Measurements from ENCODE around the gene TMED9. TPM values are rescaled to one million over a fixed set of nuclear protein-coding genes. Genes with fewer than 3 reads are reported as not detected.

TMED9 gene
- total RNA-seq, 2 donors from 2014 or later: 177 to 236 TPM

DNA sequence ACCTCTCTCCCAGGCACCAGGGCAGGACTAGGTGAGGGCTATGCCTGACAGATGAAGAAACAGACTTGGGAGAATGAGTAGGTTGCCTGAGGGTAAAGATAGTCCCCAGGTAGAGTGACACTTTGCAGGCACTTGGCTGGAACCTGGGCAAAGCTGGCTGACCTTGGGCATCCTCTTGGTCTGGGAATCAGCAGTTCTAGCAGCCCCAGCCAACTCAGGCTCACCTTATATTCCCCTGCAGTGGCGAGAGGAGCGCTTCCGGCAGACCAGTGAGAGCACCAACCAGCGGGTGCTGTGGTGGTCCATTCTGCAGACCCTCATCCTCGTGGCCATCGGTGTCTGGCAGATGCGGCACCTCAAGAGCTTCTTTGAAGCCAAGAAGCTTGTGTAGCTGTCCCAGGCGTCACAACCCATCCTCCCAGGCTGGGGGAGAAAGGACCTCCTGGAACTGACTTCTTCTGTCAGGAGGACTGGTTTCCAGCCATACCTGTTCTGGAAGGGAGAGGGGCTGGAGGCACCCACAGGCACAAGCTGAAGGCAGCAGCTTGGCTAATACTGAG lies 3.1 kb downstream of the TMED9 start:
- peaks cover 7 to 10% of the 10 kb centered on the region in 2 donors for H3K27me3 Mint-ChIP-seq
- ATAC-seq (no peak), DNase-seq (ENCODE audit: low spot score) (no peak)
- peaks cover 35 to 36% of the 10 kb centered on the region in 2 donors for H3K4me1 Mint-ChIP-seq (ENCODE audit: low read depth in 2 of 2)
- H3K4me3 Mint-ChIP-seq: no peak overlapping the region
- H3K27ac Mint-ChIP-seq: no peak overlapping the region
- no peaks in the 10 kb centered on the region for H3K9me3 Mint-ChIP-seq
- H3K36me3 Mint-ChIP-seq: peaks cover 27% of the 10 kb centered on the region

DNA sequence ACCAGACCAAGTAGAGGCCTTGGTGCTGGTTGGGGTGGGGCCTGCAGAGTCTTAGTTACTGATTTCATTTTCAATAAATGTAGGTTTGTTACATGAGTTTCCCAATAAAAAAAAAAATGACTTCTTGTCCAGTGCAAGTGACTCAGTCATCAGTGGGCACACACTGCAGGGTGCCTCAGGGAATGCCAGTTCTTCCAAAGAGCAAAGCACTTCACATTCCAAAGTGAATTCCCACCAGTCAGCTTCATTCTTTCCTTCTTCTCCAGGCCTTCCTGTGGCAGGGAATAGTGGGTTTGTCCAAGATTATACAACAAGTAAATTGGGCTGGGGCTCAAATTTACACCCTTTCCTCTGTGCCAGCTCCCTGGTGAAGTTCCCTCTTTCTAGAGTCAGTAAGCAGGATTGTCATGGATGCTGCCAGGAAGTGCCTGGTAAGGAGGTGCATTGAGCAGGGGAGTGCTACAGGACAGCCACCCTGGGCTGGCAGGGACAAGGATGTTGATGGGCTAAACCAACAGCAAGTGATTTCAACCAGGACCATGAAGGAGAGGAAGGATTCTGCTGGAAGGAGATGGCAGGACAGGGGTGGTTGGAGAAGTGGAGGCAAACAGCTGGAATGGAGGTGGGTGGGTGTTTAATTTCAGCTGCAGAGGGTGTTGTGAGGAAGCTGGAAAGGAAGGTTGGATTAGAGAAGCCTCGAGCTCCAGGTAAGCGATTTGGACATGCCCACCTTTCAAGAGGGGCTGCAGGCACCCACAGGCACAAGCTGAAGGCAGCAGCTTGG lies 4.2 kb downstream of the TMED9 start:
- Mint-ChIP-seq H3K4me3 (no peak overlapping the region), H3K4me1 (ENCODE audit: low read depth in 2 of 2) (peaks cover 43 to 47% of the 10 kb centered on the region in 2 donors), H3K27me3 (peaks cover 0 to 2% of the 10 kb centered on the region in 2 donors), H3K27ac (no peak overlapping the region), H3K36me3 (peaks cover 35% of the 10 kb centered on the region), H3K9me3 (no peaks in the 10 kb centered on the region)
- ATAC-seq (no peak), DNase-seq (ENCODE audit: low spot score) (no peak)

DNA sequence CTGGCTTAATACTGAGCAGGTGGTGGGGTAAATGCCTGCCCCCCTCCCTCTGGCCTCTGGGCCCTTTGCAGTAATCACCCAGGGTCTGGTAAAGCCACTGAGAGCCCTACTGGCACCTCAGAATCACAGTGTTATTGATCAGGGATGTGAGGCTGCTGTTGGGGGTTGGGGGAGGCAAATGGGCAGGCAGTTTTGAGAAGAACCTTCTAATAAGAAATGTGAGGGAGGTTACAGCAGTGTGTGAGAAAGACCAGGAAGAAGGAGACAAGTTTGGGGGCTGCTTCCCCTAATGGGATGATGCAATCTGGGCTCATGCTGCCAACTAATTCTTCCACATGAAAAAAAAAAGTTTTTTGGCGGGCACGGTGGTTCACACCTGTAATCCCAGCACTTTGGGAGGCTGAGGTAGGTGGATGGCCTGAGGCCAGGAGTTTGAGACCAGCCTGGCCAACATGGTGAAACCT lies 4.8 kb downstream of the TMED9 start:
- Mint-ChIP-seq H3K27ac (no peak overlapping the region), H3K27me3 (no peaks in the 10 kb centered on the region), H3K36me3 (peaks cover 35% of the 10 kb centered on the region), H3K4me3 (no peak overlapping the region), H3K9me3 (no peaks in the 10 kb centered on the region), H3K4me1 (ENCODE audit: low read depth in 2 of 2) (peaks cover 40 to 46% of the 10 kb centered on the region in 2 donors)
- ATAC-seq (no peak), DNase-seq (ENCODE audit: low spot score) (no peak)

DNA sequence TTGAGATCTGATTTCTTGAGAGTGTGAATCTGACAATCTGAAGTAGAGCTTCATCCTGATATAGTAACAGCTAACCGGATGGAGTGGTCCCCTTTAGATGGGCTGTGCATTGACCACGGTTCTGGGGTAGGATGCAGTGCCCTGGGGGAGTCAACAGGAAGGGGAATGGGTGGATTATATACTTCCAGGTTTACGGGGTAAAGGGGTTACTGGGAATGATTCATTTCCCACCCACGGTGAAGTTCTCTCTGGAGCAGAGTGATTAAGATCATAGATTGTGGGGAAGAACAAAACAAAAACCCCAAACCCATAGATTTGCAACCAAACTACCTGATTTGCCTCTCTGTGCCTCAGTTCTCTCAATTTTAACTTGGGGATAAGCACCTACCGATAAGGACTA lies 6.5 kb downstream of the TMED9 start:
- DNase-seq (ENCODE audit: low spot score): no peak
- peaks cover 25% of the 10 kb centered on the region for H3K36me3 Mint-ChIP-seq
- peak overlapping the region; percentile 82 for H3K4me3 Mint-ChIP-seq
- no peaks in the 10 kb centered on the region for H3K9me3 Mint-ChIP-seq
- no peak for ATAC-seq
- H3K4me1 Mint-ChIP-seq (ENCODE audit: low read depth in 2 of 2): peaks cover 32 to 39% of the 10 kb centered on the region in 2 donors
- no peaks in the 10 kb centered on the region for H3K27me3 Mint-ChIP-seq
- H3K27ac Mint-ChIP-seq: peak overlapping the region; percentile 89 to 99

DNA sequence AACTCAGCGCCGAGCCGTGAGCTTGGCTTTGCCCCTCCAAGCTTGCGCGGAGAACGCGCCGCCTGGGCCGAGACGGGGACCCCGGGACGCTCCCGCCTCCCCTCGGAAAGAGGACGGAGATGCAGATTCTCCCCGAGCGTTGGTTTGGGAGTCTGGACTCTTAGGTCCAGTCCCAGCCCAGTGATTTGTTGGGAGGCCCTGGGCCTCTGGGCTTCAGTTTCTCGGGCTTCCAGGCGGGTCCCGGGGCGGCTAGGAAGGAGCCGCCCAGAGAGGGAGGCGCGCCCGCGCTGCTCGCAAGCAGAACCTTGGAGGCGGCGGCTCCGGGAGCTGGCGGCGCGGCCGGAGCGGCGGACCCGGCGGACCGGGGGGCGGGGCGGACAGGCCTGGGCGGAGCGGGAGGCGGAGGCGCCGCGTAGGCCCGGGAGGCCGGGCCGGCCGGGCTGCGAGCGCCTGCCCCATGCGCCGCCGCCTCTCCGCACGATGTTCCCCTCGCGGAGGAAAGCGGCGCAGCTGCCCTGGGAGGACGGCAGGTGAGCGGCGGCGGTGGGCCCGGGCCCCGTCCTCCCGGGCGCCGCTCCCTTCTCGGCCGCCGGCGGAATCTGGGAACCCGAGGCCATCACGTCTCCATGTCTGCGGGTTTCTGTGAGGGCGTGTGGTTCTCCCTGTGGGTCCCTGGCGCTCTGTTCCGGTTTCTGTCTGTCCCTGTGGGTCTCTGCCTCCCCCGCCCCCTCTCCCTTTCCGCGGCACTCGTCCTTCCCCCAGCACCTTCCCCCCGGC lies 7.9 kb downstream of the TMED9 start, which contains the start of gene B4GALT7:
TSS of gene B4GALT7 (plus strand) at position 402 of the 777 bp plus-strand sequence. CDS start at position 481, 79 bp downstream.
- H3K4me1 Mint-ChIP-seq (ENCODE audit: low read depth in 2 of 2): peaks cover 26 to 36% of the 10 kb centered on the region in 2 donors
- peak; percentile 87 for DNase-seq (ENCODE audit: low spot score)
- no peaks in the 10 kb centered on the region for H3K27me3 Mint-ChIP-seq
- H3K36me3 Mint-ChIP-seq: peaks cover 17% of the 10 kb centered on the region
- H3K4me3 Mint-ChIP-seq: peak within 1 kb of the TSS; percentile 100
- peak within 1 kb of the TSS; percentile 95 to 99 for H3K27ac Mint-ChIP-seq
- ATAC-seq: peak; percentile 96
- no peaks in the 10 kb centered on the region for H3K9me3 Mint-ChIP-seq

DNA sequence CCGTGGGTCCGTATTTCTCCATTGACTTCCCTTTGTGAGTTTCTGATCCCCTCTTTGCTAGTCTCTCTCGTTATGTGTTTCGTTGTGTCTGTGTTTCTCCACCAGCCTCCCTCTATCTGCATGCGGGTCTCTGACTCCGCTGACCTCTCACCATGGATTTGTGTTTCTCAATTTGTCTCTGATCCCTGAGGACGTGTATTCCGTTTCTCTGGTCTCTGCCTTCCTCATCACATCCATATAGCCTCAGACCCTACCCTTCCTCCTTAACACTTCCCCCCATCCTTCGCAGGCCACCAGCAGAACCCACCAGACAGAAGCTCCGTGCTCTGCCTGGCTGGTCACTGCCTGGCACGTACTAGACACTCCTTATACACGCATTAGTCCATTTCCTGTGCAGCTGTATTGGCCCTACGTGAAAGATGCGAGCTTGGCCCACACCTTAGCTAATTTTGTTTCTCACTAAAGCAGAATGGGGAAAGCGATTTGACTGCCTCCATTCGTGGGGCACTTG lies 8.6 kb downstream of the TMED9 start:
- H3K4me1 Mint-ChIP-seq (ENCODE audit: low read depth in 2 of 2): peaks cover 26 to 37% of the 10 kb centered on the region in 2 donors
- H3K27ac Mint-ChIP-seq: peak overlapping the region; percentile 95 to 99
- H3K4me3 Mint-ChIP-seq: peak overlapping the region; percentile 100
- no peaks in the 10 kb centered on the region for H3K27me3 Mint-ChIP-seq
- no peak for DNase-seq (ENCODE audit: low spot score)
- no peaks in the 10 kb centered on the region for H3K9me3 Mint-ChIP-seq
- peak in 1 of 2 donors; percentile 22 for ATAC-seq
- H3K36me3 Mint-ChIP-seq: peaks cover 17% of the 10 kb centered on the region

DNA sequence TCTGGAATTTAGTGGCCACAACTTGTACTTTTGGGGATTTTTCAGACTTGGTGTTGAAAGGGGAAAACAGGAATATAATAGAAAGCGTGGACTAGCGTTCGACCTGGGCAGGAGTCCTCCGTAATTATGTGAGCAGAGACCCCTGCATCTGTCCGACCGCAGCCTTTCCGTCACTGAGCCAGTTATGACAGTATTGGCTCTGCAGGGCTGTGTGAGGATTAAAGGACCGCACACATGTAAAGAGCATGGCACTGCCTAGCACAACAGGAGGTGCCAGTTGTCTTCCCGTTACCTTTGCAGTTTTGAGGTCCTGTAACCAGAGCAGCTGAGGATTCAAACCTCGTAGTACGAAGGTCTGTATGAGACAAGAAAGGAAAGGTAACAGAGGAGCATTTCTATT lies 9.1 kb downstream of the TMED9 start:
- Mint-ChIP-seq H3K36me3 (peaks cover 12% of the 10 kb centered on the region), H3K4me1 (ENCODE audit: low read depth in 2 of 2) (peaks cover 25 to 39% of the 10 kb centered on the region in 2 donors), H3K4me3 (peak overlapping the region; percentile 100), H3K27me3 (no peaks in the 10 kb centered on the region), H3K27ac (peak overlapping the region; percentile 95 to 99), H3K9me3 (no peaks in the 10 kb centered on the region)
- ATAC-seq: no peak
- DNase-seq (ENCODE audit: low spot score): no peak

DNA sequence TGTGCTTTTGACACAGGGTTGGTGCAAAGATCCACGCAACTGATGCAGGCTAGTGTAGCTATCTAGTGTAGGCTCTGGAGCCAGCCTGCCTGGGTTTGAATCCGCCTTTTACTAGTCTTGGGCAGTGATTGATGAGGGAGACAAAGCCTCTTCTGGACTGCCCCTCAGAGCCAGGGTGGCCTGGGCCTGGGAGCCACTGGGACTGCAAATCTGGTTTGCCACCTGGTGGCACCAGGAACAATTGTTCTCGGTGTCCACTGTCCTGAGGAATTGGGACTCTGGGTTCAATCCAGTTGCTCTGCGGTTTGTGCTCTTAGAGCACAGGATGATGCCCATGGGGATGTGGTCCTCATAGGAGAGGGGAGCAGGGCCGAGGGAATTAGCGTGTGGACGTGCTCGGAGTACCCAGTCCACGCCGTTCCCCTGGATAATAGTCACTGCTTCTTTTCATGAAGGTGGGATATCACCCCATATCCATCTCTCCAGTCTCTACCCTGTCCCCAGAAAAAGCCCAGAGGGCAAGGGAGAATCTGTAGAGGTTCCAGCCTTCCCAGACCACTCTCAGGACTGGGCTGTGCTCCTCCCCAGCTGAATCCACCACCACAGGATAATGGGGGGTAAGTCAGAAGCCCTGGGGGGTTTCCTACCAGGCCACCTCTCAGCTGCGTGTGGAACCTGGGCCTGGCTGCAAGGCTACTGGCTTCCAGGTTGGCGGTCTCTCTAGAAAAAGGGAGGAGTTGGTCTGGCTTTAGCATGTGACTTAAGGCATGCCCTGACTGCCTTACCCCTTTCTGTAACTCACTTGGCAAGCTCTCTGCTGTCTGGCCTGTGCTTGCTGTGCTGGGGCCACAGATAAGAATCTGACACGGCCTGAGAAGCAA lies 9.8 kb downstream of the TMED9 start:
- no peak for ATAC-seq
- H3K27ac Mint-ChIP-seq: peak overlapping the region in 1 of 2 donors; percentile 95
- H3K4me3 Mint-ChIP-seq: peak overlapping the region; percentile 100
- H3K36me3 Mint-ChIP-seq: peaks cover 8% of the 10 kb centered on the region
- no peaks in the 10 kb centered on the region for H3K27me3 Mint-ChIP-seq
- H3K4me1 Mint-ChIP-seq (ENCODE audit: low read depth in 2 of 2): peaks cover 21 to 43% of the 10 kb centered on the region in 2 donors
- no peak for DNase-seq (ENCODE audit: low spot score)
- no peaks in the 10 kb centered on the region for H3K9me3 Mint-ChIP-seq

DNA sequence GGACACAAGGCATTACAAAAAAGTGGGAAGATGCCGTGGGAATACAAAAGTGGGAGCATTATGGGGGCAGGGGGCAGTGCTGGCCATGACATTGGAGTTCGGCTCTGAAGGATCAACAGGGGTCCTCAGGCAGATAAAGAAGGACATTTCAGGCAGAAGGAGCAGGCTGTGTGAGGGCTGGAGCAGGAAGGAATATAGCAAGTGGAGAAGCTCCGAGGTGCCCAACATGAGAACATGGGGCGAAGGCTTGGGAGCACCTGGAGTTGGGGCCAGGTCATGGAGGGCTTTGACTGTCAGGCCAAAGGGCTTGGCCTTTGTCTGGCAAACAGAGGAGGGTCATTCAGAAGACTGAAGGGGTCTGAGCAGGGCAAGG lies 10.4 kb downstream of the TMED9 start:
- Mint-ChIP-seq H3K4me3 (no peak overlapping the region), H3K27ac (no peak overlapping the region), H3K9me3 (no peaks in the 10 kb centered on the region), H3K4me1 (ENCODE audit: low read depth in 2 of 2) (peaks cover 21 to 44% of the 10 kb centered on the region in 2 donors), H3K27me3 (no peaks in the 10 kb centered on the region), H3K36me3 (peaks cover 8% of the 10 kb centered on the region)
- DNase-seq (ENCODE audit: low spot score) (no peak), ATAC-seq (no peak)

DNA sequence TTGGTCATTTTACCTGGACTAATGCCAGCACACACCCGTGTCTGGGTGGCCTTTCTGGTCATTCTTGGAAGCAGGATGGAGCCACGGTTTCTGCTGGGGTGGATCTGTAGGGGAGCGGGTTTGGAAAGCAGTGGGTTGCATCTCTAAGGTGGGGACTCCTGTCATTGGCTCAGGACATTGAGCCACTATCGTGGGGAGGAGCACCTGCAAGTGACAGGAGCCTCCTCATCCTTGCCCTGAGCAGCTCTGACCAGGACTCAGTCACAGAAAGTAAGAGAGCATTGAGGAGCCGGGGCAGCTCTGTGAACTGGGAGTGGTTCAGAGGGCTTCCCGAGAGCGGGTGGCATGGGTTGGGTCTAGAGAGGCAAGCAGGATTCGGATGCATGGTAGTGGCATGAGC lies 11.6 kb downstream of the TMED9 start:
- H3K27me3 Mint-ChIP-seq: no peaks in the 10 kb centered on the region
- H3K4me1 Mint-ChIP-seq (ENCODE audit: low read depth in 2 of 2): peaks cover 17 to 37% of the 10 kb centered on the region in 2 donors
- H3K27ac Mint-ChIP-seq: no peak overlapping the region
- ATAC-seq (no peak), DNase-seq (ENCODE audit: low spot score) (no peak)
- peaks cover 8% of the 10 kb centered on the region for H3K36me3 Mint-ChIP-seq
- no peak overlapping the region for H3K4me3 Mint-ChIP-seq
- no peaks in the 10 kb centered on the region for H3K9me3 Mint-ChIP-seq

DNA sequence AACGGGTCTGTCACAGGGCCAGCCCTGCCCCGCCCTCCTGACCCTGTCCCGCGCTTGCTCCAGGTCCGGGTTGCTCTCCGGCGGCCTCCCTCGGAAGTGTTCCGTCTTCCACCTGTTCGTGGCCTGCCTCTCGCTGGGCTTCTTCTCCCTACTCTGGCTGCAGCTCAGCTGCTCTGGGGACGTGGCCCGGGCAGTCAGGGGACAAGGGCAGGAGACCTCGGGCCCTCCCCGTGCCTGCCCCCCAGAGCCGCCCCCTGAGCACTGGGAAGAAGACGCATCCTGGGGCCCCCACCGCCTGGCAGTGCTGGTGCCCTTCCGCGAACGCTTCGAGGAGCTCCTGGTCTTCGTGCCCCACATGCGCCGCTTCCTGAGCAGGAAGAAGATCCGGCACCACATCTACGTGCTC lies 12.1 kb downstream of the TMED9 start:
- H3K4me3 Mint-ChIP-seq: no peak overlapping the region
- no peak overlapping the region for H3K27ac Mint-ChIP-seq
- H3K36me3 Mint-ChIP-seq: peaks cover 8% of the 10 kb centered on the region
- H3K4me1 Mint-ChIP-seq (ENCODE audit: low read depth in 2 of 2): peaks cover 16 to 32% of the 10 kb centered on the region in 2 donors
- DNase-seq (ENCODE audit: low spot score) (no peak), ATAC-seq (no peak)
- H3K9me3 Mint-ChIP-seq: no peaks in the 10 kb centered on the region
- no peaks in the 10 kb centered on the region for H3K27me3 Mint-ChIP-seq

DNA sequence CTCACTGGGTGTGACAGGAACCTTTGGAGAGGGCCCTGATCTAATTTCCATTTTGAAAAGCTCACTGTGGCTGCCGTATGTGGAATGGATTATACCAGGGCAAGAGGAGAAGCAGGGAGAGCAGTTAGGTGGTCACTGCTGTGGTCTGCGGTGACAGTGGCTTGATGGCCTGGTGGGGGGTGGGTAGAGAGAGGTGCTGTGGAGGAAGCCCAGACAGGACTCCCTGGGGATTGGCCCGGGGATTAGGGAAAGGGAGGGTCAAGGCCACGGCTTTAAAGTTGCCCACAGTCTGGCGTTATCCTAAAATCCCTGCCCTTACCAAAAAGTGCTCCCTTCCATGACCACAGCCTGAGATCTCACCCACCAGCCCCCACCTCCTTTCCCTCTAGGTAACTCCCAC lies 12.7 kb downstream of the TMED9 start:
- H3K4me1 Mint-ChIP-seq (ENCODE audit: low read depth in 2 of 2): peaks cover 16 to 29% of the 10 kb centered on the region in 2 donors
- DNase-seq (ENCODE audit: low spot score): no peak

DNA sequence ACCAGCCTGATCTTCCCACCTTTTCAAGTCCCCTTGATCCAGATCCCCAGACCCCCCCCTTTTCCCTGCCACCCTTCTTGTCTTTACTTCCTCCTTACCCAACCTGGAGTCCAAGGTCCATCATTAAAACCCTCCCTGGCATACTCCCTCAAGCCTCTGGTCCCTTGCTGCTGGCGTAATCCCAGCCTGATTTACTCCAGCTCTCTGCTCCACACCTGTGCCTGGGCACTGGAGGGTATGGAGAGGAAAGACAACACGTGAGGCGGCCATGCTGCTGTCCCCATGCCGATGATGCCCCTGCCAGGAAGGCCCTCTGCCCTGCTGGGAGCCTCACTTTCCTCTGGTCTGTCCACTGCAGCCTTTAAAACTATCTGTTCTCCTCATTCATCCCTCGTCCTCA lies 13.1 kb downstream of the TMED9 start:
- Mint-ChIP-seq H3K9me3 (no peaks in the 10 kb centered on the region), H3K27me3 (no peaks in the 10 kb centered on the region), H3K27ac (no peak overlapping the region), H3K4me1 (ENCODE audit: low read depth in 2 of 2) (peaks cover 16 to 29% of the 10 kb centered on the region in 2 donors), H3K36me3 (peaks cover 8% of the 10 kb centered on the region), H3K4me3 (no peak overlapping the region)
- ATAC-seq: no peak
- no peak for DNase-seq (ENCODE audit: low spot score)

More for the DNA sequence above, 12.7 kb downstream of the TMED9 start:
- H3K9me3 Mint-ChIP-seq: no peaks in the 10 kb centered on the region
- no peak overlapping the region for H3K4me3 Mint-ChIP-seq
- no peak overlapping the region for H3K27ac Mint-ChIP-seq
- peaks cover 8% of the 10 kb centered on the region for H3K36me3 Mint-ChIP-seq
- no peaks in the 10 kb centered on the region for H3K27me3 Mint-ChIP-seq
- no peak for ATAC-seq

All from natural killer cell treated with Interleukin-12 subunit alpha and Interleukin-12 subunit beta and Interleukin-15 and Interleukin-18, amount 100 ng/mL, for 72 hours (primary cell).